Astrocyte (in vitro differentiated cells and primary cell): ENCODE measurements around the gene KCNMA1.

Experiments used
- CTCF ChIP-seq: IDR thresholded peaks from 2 replicates; pipeline ENCODE4 v1.5.1; 2011; ENCODE audit warnings: low read depth, mild to moderate bottlenecking, inconsistent platforms, low read length, moderate library complexity; ENCODE audit not compliant: insufficient read depth
- EZH2 ChIP-seq: IDR thresholded peaks from 2 replicates; pipeline ENCODE4 v1.6.1; 2012; ENCODE audit warnings: mild to moderate bottlenecking, low read length, inconsistent platforms; ENCODE audit not compliant: insufficient read depth

- TF ChIP-seq CTCF (no peak), EZH2 (no peak)
Measured at GRCh38 chr10:77602231-77602912, 35.2 kb downstream of the KCNMA1 start.
